PC-9 (cell line): ENCODE results near the gene PRCC. TPM values are rescaled to one million over a fixed set of nuclear protein-coding genes. Genes with fewer than 3 reads are reported as not detected.

ENCODE experiments used
- BruUV-seq: library from RNA; stranded (reverse); fragments of 400-500 nt; replicated peaks from 2 replicates; lab custom pipeline; 2021; lab: Mats Ljungman, UMichigan
- CTCF ChIA-PET: fragments of 300-600 bp; sonication (Branson Sonifier 250); formaldehyde crosslinking; loops from one replicate; lab custom pipeline; 2022; ENCODE audit warnings: antibody characterized with exemption; lab: Charles Lee
- POLR2A ChIA-PET: fragments of 300-600 bp; sonication (Branson Sonifier 250); formaldehyde crosslinking; loops from one replicate; lab custom pipeline; 2022; ENCODE audit warnings: antibody characterized with exemption; ENCODE audit not compliant: unreplicated experiment; lab: Charles Lee
- DNase-seq, 2 experiments: peaks; one replicate each; pipeline versions ENCODE4 v3.0.0 to v3.0.0-alpha.2; 2015 to 2022; ENCODE audit warnings: mixed read lengths in 1 of 2
- H2AFZ ChIP-seq: fragments of 200-600 bp; sonication (generic); 2 replicates; pipeline ENCODE4 v1.8.1; 2017; ENCODE audit warnings: antibody characterized with exemption
- H3F3A ChIP-seq: fragments of 200-600 bp; sonication (generic); 2 replicates; pipeline ENCODE4 v1.8.1; 2017; ENCODE audit warnings: antibody characterized with exemption, mild to moderate bottlenecking, low read depth; ENCODE audit not compliant: insufficient read depth
- H3K27ac ChIP-seq: fragments of 200-600 bp; sonication (generic); 2 replicates; pipeline ENCODE4 v1.6.1; 2016; ENCODE audit warnings: mixed run types
- H3K27me3 ChIP-seq: fragments of 200-600 bp; sonication (generic); 2 replicates; pipeline ENCODE4 v1.6.1; 2016; ENCODE audit warnings: low read depth, mixed run types; ENCODE audit not compliant: insufficient read depth
- H3K36me3 ChIP-seq: fragments of 200-600 bp; sonication (generic); 2 replicates; pipeline ENCODE4 v1.6.1; 2016; ENCODE audit warnings: low read depth, mixed run types
- H3K4me1 ChIP-seq: fragments of 200-600 bp; sonication (generic); replicated peaks from 2 replicates; pipeline ENCODE4 v1.6.1; 2016; ENCODE audit warnings: mixed run types; ENCODE audit not compliant: insufficient read depth
- H3K4me2 ChIP-seq: fragments of 200-600 bp; sonication (generic); 2 replicates; pipeline ENCODE4 v1.6.1; 2017; ENCODE audit warnings: mixed run types
- H3K4me3 ChIP-seq: fragments of 200-600 bp; sonication (generic); 2 replicates; pipeline ENCODE4 v1.6.1; 2016; ENCODE audit warnings: mixed run types
- H3K79me2 ChIP-seq: fragments of 200-600 bp; sonication (generic); 2 replicates; pipeline ENCODE4 v1.6.1; 2017; ENCODE audit warnings: low read depth, mixed run types
- H3K9me2 ChIP-seq: fragments of 200-600 bp; sonication (generic); 2 replicates; pipeline ENCODE4 v1.8.1; 2017; ENCODE audit warnings: mild to moderate bottlenecking; ENCODE audit not compliant: insufficient read depth
- H3K9me3 ChIP-seq: fragments of 200-600 bp; sonication (generic); 2 replicates; pipeline ENCODE4 v1.8.1; 2016; ENCODE audit warnings: low read depth; ENCODE audit not compliant: insufficient read depth
- H4K20me1 ChIP-seq: fragments of 200-600 bp; sonication (generic); 2 replicates; pipeline ENCODE4 v1.8.1; 2017; ENCODE audit not compliant: insufficient read depth
- EZH2 ChIP-seq: fragments of 200-600 bp; sonication (generic); IDR thresholded peaks from 2 replicates; pipeline ENCODE4 v1.8.0; 2017; ENCODE audit warnings: antibody characterized with exemption, low read depth
- intact Hi-C: fragments of 100-400 bp; cut with micrococcal nuclease; formaldehyde crosslinking; loops from one replicate; pipeline ENCODE4 v1.10.0; 2022; ENCODE audit not compliant: unreplicated experiment
- total RNA-seq: library from RNA; stranded (reverse); gene quantifications from 2 replicates; pipeline ENCODE4 v1.2.3, GENCODE V29; 2021
- TF ChIP-seq, protein P1 (sequence below): fragments of 200-600 bp; sonication (generic); conservative IDR thresholded peaks from 2 replicates; pipeline ENCODE4 v1.6.1; 2017; ENCODE audit warnings: mixed run types, antibody characterized with exemption, mild to moderate bottlenecking, moderate library complexity

PRCC gene
- total RNA-seq, 1 experiment from 2014 or later = 56.6 TPM

DNA sequence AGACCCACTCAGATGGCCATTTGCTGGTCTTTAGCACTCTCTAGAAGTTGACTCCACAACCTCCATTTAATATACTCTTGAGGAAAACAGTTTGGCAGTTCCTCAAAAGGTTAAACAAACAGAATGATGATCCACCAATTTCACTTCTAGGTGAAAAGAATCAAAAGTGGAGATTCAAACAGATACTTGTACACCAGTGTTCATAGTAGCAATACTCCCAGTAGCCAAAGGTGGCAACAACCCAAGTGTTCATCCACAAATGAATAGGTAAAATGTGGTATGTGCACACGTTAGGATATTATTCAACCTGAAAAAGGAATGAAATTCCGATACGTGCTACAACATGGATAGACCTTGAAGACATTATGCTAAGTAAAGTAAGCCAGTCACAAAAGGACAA, 6.3 kb downstream of the PRCC start:
- TF ChIP-seq EZH2 = no peak
- TF ChIP-seq, protein P1, sequence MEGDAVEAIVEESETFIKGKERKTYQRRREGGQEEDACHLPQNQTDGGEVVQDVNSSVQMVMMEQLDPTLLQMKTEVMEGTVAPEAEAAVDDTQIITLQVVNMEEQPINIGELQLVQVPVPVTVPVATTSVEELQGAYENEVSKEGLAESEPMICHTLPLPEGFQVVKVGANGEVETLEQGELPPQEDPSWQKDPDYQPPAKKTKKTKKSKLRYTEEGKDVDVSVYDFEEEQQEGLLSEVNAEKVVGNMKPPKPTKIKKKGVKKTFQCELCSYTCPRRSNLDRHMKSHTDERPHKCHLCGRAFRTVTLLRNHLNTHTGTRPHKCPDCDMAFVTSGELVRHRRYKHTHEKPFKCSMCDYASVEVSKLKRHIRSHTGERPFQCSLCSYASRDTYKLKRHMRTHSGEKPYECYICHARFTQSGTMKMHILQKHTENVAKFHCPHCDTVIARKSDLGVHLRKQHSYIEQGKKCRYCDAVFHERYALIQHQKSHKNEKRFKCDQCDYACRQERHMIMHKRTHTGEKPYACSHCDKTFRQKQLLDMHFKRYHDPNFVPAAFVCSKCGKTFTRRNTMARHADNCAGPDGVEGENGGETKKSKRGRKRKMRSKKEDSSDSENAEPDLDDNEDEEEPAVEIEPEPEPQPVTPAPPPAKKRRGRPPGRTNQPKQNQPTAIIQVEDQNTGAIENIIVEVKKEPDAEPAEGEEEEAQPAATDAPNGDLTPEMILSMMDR = no peak; the same call in 1 of the 2 replicates
- Histone ChIP-seq H3K9me3 (no peaks in the 10 kb centered on the region), H3K4me3 (no peak overlapping the region), H3F3A (peaks cover 20% of the 10 kb centered on the region; the same call in 1 of the 2 replicates), H3K27me3 (no peaks in the 10 kb centered on the region), H3K4me1 (peaks cover 8% of the 10 kb centered on the region), H3K27ac (no peak overlapping the region), H4K20me1 (peaks cover 60% of the 10 kb centered on the region), H2AFZ (no peak overlapping the region), H3K4me2 (no peak overlapping the region), H3K36me3 (peaks cover 20% of the 10 kb centered on the region; the same call in 1 of the 2 replicates), H3K9me2 (no peaks in the 10 kb centered on the region), H3K79me2 (peaks cover 94% of the 10 kb centered on the region)
- intact Hi-C loops = no loop called here
- POLR2A ChIA-PET = no interaction called here
- no peak for DNase-seq
- CTCF ChIA-PET = interaction anchor here (0.6 kb wide), 1 partner anchor 54 kb away, joined by 3 read pairs; no protein-coding TSS in a partner anchor
- BruUV-seq = no TSS peak

DNA sequence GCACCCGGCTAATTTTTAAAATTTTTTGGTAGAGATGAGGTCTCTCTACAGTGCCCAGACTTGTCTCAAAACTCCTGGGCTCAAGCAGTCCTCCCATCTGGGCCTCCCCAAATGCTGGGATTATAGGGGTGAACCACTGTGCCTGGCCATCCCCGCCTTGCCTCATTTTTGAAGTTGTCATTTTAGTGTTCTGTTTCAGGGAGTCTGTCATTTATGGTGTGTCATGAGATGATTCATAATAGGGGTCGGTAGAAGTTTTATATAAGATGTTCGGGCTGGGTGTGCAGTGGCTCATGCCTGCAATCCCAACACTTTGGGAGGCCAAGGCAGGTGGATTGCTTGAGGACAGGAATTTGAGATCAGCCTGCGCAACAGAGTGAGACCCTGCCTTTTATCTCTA, 8.5 kb downstream of the PRCC start:
- peaks cover 11% of the 10 kb centered on the region; the same call in 1 of the 2 replicates for H3K36me3 ChIP-seq
- DNase-seq = no peak
- peaks cover 88% of the 10 kb centered on the region for H3K79me2 ChIP-seq
- POLR2A ChIA-PET = no interaction called here
- intact Hi-C loops = no loop called here
- no peak overlapping the region for H3K4me2 ChIP-seq
- peaks cover 61% of the 10 kb centered on the region for H4K20me1 ChIP-seq
- BruUV-seq = no TSS peak
- H3K4me3 ChIP-seq = no peak overlapping the region
- no peaks in the 10 kb centered on the region for H3K9me2 ChIP-seq
- H3F3A ChIP-seq = peaks cover 20% of the 10 kb centered on the region; the same call in 1 of the 2 replicates
- no peaks in the 10 kb centered on the region for H3K9me3 ChIP-seq
- no peak for TF ChIP-seq EZH2
- no peak overlapping the region for H3K27ac ChIP-seq
- no peaks in the 10 kb centered on the region for H3K27me3 ChIP-seq
- CTCF ChIA-PET = interaction anchor here (0.6 kb wide), 1 partner anchor 17 kb away, joined by 3 read pairs; no protein-coding TSS in a partner anchor
- H2AFZ ChIP-seq = no peak overlapping the region
- no peaks in the 10 kb centered on the region for H3K4me1 ChIP-seq

DNA sequence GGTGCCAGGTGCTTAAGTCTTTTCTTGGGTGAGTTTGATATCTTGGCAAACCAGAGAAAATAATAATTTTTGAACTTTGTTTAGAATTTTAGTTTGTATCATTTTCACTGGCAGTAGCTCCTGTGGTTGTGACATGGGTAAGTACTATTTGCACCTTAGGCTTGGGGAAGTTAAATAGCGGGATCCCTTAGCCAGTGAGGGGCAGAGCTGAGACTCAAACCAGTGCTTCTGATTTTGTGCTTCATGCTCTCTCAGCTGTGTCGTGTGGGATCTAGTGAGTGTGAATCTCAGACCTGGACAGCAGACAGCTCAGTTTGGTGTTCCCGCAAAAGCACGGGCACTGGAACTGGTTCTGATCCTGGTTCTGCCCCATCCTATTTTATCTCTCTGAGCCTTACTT, 9.6 kb downstream of the PRCC start:
- ChIA-PET CTCF (no interaction called here), POLR2A (no interaction called here)
- Histone ChIP-seq H3K27me3 (no peaks in the 10 kb centered on the region), H3K4me3 (no peak overlapping the region), H3K27ac (no peak overlapping the region), H2AFZ (no peak overlapping the region), H3F3A (peaks cover 26% of the 10 kb centered on the region; the same call in 1 of the 2 replicates), H3K4me1 (no peaks in the 10 kb centered on the region), H3K79me2 (peaks cover 87% of the 10 kb centered on the region), H3K4me2 (no peak overlapping the region), H3K9me3 (no peaks in the 10 kb centered on the region), H3K36me3 (peaks cover 15% of the 10 kb centered on the region; the same call in 1 of the 2 replicates), H4K20me1 (peaks cover 69% of the 10 kb centered on the region), H3K9me2 (no peaks in the 10 kb centered on the region)
- TF ChIP-seq, protein P1 = no peak
- no peak for TF ChIP-seq EZH2
- BruUV-seq = no TSS peak
- DNase-seq = no peak
- intact Hi-C loops = no loop called here
